Trophoblast cell (in vitro differentiated cells and primary cell): ENCODE results near the gene EYS.

Experiments used
- DNase-seq, 2 donors: peaks; one replicate each; pipeline ENCODE4 v3.0.0-alpha.2; 2016
- H2AFZ ChIP-seq: 2 replicates; pipeline ENCODE4 v1.6.1; 2013; ENCODE audit warnings: low read length, moderate library complexity, mild to moderate bottlenecking; ENCODE audit not compliant: insufficient read depth, poor library complexity
- H2AK5ac ChIP-seq: 2 replicates; pipeline ENCODE4 v1.6.1; 2013; ENCODE audit warnings: mild to moderate bottlenecking, low read length
- H2BK120ac ChIP-seq: 2 replicates; pipeline ENCODE4 v1.6.1; 2013; ENCODE audit warnings: low read length, mild to moderate bottlenecking, moderate library complexity; ENCODE audit not compliant: insufficient read depth, poor library complexity
- H2BK12ac ChIP-seq: 2 replicates; pipeline ENCODE4 v1.6.1; 2013; ENCODE audit warnings: mild to moderate bottlenecking, low read length, moderate library complexity
- H2BK5ac ChIP-seq: 2 replicates; pipeline ENCODE4 v1.6.1; 2013; ENCODE audit warnings: low read length, low read depth, moderate library complexity, mild to moderate bottlenecking; ENCODE audit not compliant: poor library complexity
- H3K14ac ChIP-seq: 2 replicates; pipeline ENCODE4 v1.6.1; 2013; ENCODE audit warnings: mild to moderate bottlenecking, low read length
- H3K18ac ChIP-seq: 2 replicates; pipeline ENCODE4 v1.6.1; 2013; ENCODE audit warnings: mild to moderate bottlenecking, low read length
- H3K23ac ChIP-seq: 2 replicates; pipeline ENCODE4 v1.6.1; 2013; ENCODE audit warnings: low read length
- H3K27ac ChIP-seq: 2 replicates; pipeline ENCODE4 v1.5.1; 2013; ENCODE audit warnings: low read depth, mild to moderate bottlenecking, inconsistent platforms, low read length, moderate library complexity
- H3K27me3 ChIP-seq: 2 replicates; pipeline ENCODE4 v1.6.1; 2013; ENCODE audit warnings: inconsistent platforms, mild to moderate bottlenecking, low read length, moderate library complexity; ENCODE audit not compliant: insufficient read depth
- H3K36me3 ChIP-seq, 2 experiments: 1 replicate in 1 of 2; 2 replicates in 1 of 2; pipeline ENCODE4 v1.6.1; 2013; ENCODE audit warnings: low read length in 2 of 2, mild to moderate bottlenecking in 2 of 2, moderate library complexity in 1 of 2; ENCODE audit not compliant: insufficient read depth in 2 of 2, control insufficient read depth in 1 of 2
- H3K4ac ChIP-seq: 2 replicates; pipeline ENCODE4 v1.6.1; 2013; ENCODE audit warnings: low read depth, mild to moderate bottlenecking, low read length, moderate library complexity
- H3K4me1 ChIP-seq, 2 experiments: 1 replicate in 1 of 2; 2 replicates in 1 of 2; pipeline ENCODE4 v1.6.1; 2013; ENCODE audit warnings: low read length in 2 of 2, mild to moderate bottlenecking in 2 of 2, moderate library complexity in 1 of 2; ENCODE audit not compliant: insufficient read depth in 2 of 2, control insufficient read depth in 1 of 2
- H3K4me2 ChIP-seq: 2 replicates; pipeline ENCODE4 v1.6.1; 2013; ENCODE audit warnings: inconsistent platforms, mild to moderate bottlenecking, low read length, moderate library complexity
- H3K4me3 ChIP-seq: 2 replicates; pipeline ENCODE4 v1.5.1; 2013; ENCODE audit warnings: mild to moderate bottlenecking, low read depth, low read length, inconsistent platforms
- H3K79me1 ChIP-seq: one replicate; pipeline ENCODE4 v1.6.1; 2013; ENCODE audit warnings: low read length
- H3K79me2 ChIP-seq: 2 replicates; pipeline ENCODE4 v1.6.1; 2013; ENCODE audit warnings: low read length, mild to moderate bottlenecking; ENCODE audit not compliant: control insufficient read depth, insufficient read depth, poor library complexity
- H3K9ac ChIP-seq: 2 replicates; pipeline ENCODE4 v1.6.1; 2013; ENCODE audit warnings: mild to moderate bottlenecking, low read length
- H3K9me3 ChIP-seq: 2 replicates; pipeline ENCODE4 v1.6.1; 2013; ENCODE audit warnings: low read depth, mild to moderate bottlenecking, control low read depth, inconsistent platforms, low read length; ENCODE audit not compliant: insufficient read depth
- H4K12ac ChIP-seq: 2 replicates; pipeline ENCODE4 v1.6.1; 2013; ENCODE audit warnings: low read depth, mild to moderate bottlenecking, low read length, moderate library complexity
- H4K8ac ChIP-seq: 2 replicates; pipeline ENCODE4 v1.6.1; 2013; ENCODE audit warnings: low read depth, mild to moderate bottlenecking, low read length, moderate library complexity
- H4K91ac ChIP-seq: one replicate; pipeline ENCODE4 v1.6.1; 2013; ENCODE audit warnings: low read depth, mild to moderate bottlenecking, low read length, moderate library complexity
- WGBS: extraction: QIAGEN DNeasy Blood & Tissue Kit; methylation state at CpG from one replicate; pipeline ENCODE4 v1.1.7; 2013; ENCODE audit warnings: missing lambda C conversion rate; ENCODE audit not compliant: insufficient read length, insufficient coverage; ENCODE audit errors: extremely low coverage; 5-methylcytosine and 5-hydroxymethylcytosine counted together

Gene EYS

GRCh38 chr6:64083261-64083660, 1623.8 kb downstream of the EYS start:
- Histone ChIP-seq H4K91ac (no peak overlapping the region), H3K9me3 (no peaks in the 10 kb centered on the region), H3K18ac (no peak overlapping the region), H2BK120ac (no peak overlapping the region), H3K4me3 (no peak overlapping the region), H4K8ac (no peak overlapping the region), H3K23ac (no peak overlapping the region), H3K14ac (no peak overlapping the region), H2AK5ac (no peak overlapping the region), H3K79me2 (no peaks in the 10 kb centered on the region), H3K4me2 (no peak overlapping the region), H2BK12ac (no peak overlapping the region), H3K9ac (no peak overlapping the region), H3K4me1 (no peaks in the 10 kb centered on the region), H2BK5ac (no peak overlapping the region), H3K27ac (no peak overlapping the region), H3K36me3 (no peaks in the 10 kb centered on the region), H3K4ac (no peak overlapping the region), H3K27me3 (no peaks in the 10 kb centered on the region), H2AFZ (no peak overlapping the region), H3K79me1 (no peaks in the 10 kb centered on the region), H4K12ac (no peak overlapping the region)
- DNase-seq, result no peak
- no CpG with 5 or more reads among the region's 2 CpGs for WGBS

- H3K9ac ChIP-seq, result no peak overlapping the region
- H4K91ac ChIP-seq, result no peak overlapping the region
- H3K4ac ChIP-seq, result no peak overlapping the region
- H4K8ac ChIP-seq, result no peak overlapping the region
- H3K23ac ChIP-seq, result no peak overlapping the region
- no peak overlapping the region for H3K27ac ChIP-seq
- H2BK12ac ChIP-seq, result no peak overlapping the region
- no peaks in the 10 kb centered on the region for H3K9me3 ChIP-seq
- WGBS, result no CpG with 5 or more reads among the region's 2 CpGs
- H3K36me3 ChIP-seq, result no peaks in the 10 kb centered on the region
- no peak overlapping the region for H3K14ac ChIP-seq
- no peak overlapping the region for H2BK5ac ChIP-seq
- no peak overlapping the region for H2BK120ac ChIP-seq
- H2AK5ac ChIP-seq, result no peak overlapping the region
- H3K79me1 ChIP-seq, result no peaks in the 10 kb centered on the region
- peak in 1 of 2 donors; percentile 7 for DNase-seq
- H3K4me1 ChIP-seq, result no peaks in the 10 kb centered on the region
- H3K27me3 ChIP-seq, result no peaks in the 10 kb centered on the region
- H4K12ac ChIP-seq, result no peak overlapping the region
- no peak overlapping the region for H3K18ac ChIP-seq
- no peak overlapping the region for H3K4me3 ChIP-seq
- H3K4me2 ChIP-seq, result no peak overlapping the region
- H2AFZ ChIP-seq, result no peak overlapping the region
- no peaks in the 10 kb centered on the region for H3K79me2 ChIP-seq
Measured at GRCh38 chr6:64081453-64081852, 1625.6 kb downstream of the EYS start.

- H3K4ac ChIP-seq, result no peak overlapping the region
- no peak overlapping the region for H4K8ac ChIP-seq
- H2AFZ ChIP-seq, result no peak overlapping the region
- H3K4me1 ChIP-seq, result no peaks in the 10 kb centered on the region
- H2BK12ac ChIP-seq, result no peak overlapping the region
- no peaks in the 10 kb centered on the region for H3K36me3 ChIP-seq
- H2AK5ac ChIP-seq, result no peak overlapping the region
- no peak overlapping the region for H3K9ac ChIP-seq
- no peaks in the 10 kb centered on the region for H3K27me3 ChIP-seq
- no CpG with 5 or more reads among the region's 1 CpG for WGBS
- H3K79me1 ChIP-seq, result no peaks in the 10 kb centered on the region
- no peak overlapping the region for H2BK120ac ChIP-seq
- no peak overlapping the region for H3K4me2 ChIP-seq
- H3K14ac ChIP-seq, result no peak overlapping the region
- no peak overlapping the region for H3K23ac ChIP-seq
- H4K12ac ChIP-seq, result no peak overlapping the region
- H3K27ac ChIP-seq, result no peak overlapping the region
- no peak overlapping the region for H4K91ac ChIP-seq
- no peak overlapping the region for H3K18ac ChIP-seq
- no peak overlapping the region for H3K4me3 ChIP-seq
- H2BK5ac ChIP-seq, result no peak overlapping the region
- no peaks in the 10 kb centered on the region for H3K79me2 ChIP-seq
- DNase-seq, result no peak
- H3K9me3 ChIP-seq, result no peaks in the 10 kb centered on the region
Measured at GRCh38 chr6:64074981-64075380, 1632.0 kb downstream of the EYS start.

DNA sequence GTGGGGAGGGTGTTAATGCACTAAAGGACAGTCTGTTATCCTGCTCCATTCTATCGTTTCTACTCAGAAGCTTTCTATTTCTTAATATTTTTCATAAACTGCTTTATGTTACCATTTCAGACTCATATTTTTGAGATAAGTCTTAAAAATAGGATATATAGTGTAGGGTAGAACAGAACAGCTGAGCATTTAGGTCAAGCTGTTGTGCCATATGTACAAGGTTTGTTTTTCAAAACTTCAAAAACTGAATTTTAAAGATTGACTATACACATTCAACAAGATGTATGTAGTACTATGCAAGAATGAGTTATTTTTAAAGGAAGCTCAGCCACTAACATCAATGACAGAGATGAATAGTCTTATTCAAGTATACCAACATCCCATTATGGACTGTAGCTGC, 1634.3 kb downstream of the EYS start:
- Histone ChIP-seq H2AFZ (no peak overlapping the region), H3K9ac (no peak overlapping the region), H3K4me2 (no peak overlapping the region), H3K4me1 (no peaks in the 10 kb centered on the region), H2BK120ac (no peak overlapping the region), H3K23ac (no peak overlapping the region), H3K27ac (no peak overlapping the region), H3K79me1 (no peaks in the 10 kb centered on the region), H3K79me2 (no peaks in the 10 kb centered on the region), H2BK5ac (no peak overlapping the region), H4K91ac (no peak overlapping the region), H4K12ac (no peak overlapping the region), H3K4me3 (no peak overlapping the region), H3K14ac (no peak overlapping the region), H3K18ac (no peak overlapping the region), H2BK12ac (no peak overlapping the region), H3K4ac (no peak overlapping the region), H3K9me3 (no peaks in the 10 kb centered on the region), H3K27me3 (no peaks in the 10 kb centered on the region), H2AK5ac (no peak overlapping the region), H3K36me3 (no peaks in the 10 kb centered on the region), H4K8ac (no peak overlapping the region)
- DNase-seq, result no peak
- no CpG with 5 or more reads among the region's 1 CpG for WGBS
